D341Med (cell line): ENCODE data around the gene DDX52.
"Not testable (repeated sequence)": the region's sequence is repeated elsewhere in the genome, so short reads cannot be mapped to it uniquely, and the experiment has no call there.

Source experiments
- DNase-seq: peaks from one replicate; pipeline ENCODE4 v3.0.0; 2012; ENCODE audit warnings: low spot score

The DDX52 gene

DNA sequence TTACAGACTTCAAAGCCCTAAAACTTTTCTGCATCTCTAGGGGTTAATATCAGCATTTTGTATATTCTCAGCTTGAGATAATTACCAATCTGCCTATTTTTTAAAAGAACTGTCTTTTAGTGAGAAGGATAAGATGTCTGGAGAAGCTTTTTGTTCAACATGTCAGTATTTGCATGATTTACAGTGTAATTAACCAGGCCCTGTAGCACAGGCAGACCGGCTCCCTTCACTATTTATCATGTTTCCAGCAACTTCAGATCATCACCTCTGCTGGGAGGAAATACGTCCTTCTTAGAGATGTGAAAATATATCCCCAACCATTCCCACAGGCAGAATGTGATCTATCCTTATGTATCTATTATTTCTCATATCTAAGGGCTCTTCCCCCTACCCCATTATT, 8.6 kb upstream of the DDX52 start:
- no peak for DNase-seq

DNA sequence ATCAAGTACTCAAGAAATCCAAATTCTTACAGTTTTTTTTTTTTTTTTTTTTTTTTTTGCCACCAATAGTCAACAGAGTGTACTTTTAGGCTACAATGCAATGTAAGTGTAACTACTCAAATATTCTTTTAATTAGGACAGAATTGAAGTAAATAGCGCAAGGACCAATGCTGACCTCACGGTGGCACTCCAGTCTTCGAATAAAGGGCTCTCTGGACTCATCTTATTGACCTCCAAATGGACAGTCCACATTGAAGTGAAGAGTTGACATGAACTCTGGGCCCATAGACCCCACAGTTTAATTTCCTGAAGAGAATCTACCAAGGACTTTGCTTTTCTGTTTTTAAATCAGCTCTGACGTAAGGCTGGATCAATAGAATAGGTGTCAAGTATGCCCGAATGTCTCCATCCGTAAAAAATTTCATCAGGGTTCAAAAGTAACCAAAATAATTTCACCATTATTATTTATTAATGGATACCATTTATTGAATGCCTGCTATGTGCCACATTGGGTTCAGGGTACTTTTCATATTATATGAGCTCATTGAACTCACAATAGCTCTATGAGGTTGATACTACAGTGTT, 7.3 kb upstream of the DDX52 start:
- DNase-seq, result no peak

DNA sequence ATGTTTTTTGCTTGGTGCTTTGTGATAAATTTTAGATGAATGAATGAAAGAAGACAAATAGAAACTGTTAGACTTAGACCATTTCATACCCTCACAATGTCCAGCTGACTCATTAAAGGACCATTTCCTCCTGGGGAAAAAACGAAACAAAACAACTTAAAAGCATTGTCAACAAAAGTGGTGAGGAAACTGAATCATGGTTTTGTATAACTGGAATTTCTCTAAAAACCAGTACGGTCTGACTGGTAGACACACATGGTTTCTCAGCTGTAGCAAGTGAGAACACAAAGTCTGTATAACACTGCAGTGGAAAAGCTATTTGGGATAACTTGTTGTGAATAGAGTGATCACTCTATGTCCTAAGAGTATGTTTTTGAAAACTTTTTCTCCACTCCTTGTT, 5.3 kb upstream of the DDX52 start:
- DNase-seq, result no peak

DNA sequence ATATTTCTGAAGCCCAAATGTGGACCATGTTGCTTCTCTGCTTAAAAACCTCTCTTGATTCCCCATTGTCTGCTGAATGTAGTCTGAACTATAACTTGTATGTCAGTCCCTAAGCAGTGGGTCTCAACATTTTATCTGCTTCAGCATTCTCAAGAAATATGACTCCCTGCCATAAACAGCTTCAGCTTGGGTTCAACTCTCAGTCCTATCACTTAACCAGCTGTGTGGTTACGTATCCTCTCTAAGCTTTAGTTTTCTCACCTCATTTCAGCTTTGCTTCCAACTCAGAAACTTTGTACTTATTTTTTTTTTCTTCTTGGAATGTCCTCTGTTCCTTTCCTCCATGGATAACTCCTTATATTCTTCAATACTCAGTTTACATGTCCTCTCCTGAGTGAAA, 4.6 kb upstream of the DDX52 start:
- no peak for DNase-seq

DNA sequence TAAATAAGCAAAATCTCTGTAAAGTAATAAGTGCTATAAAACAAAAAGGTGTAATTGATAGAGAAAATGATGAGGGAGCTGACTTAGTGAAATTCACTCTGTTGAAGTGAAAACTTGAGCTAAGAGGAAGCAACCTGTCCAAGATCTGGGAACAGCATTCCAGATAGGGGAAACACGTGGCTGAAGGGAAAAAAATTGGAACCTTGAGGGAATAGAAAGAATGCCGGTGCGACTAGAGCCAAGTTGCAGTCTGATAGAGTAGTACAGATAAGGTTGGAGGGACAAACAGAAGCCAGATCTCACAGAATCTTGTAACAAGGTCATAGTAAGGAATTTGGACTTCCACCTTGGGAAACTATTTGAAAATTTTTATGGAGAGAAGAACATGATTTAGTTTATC, 623 bp upstream of the DDX52 start:
- no peak for DNase-seq

DNA sequence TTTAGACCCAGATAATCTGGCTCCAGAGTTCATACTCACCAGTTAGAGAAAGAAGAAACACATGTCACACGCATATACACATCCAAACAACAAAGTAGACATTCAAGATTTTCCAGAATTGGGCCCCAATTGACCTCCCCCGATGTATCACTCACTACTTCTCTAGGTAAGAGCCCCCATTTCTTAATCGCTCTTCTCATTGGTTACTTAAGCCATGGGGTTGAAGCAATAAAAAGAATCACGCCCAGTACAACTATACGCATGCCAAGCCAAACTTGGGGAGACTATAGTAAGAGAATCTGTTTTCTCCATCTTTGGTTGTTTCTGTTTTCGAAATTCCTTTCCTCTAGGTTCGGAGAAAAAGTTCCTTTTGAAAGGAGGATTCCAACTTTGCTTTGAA, 565 bp downstream of the DDX52 start:
- DNase-seq, result no peak

DNA sequence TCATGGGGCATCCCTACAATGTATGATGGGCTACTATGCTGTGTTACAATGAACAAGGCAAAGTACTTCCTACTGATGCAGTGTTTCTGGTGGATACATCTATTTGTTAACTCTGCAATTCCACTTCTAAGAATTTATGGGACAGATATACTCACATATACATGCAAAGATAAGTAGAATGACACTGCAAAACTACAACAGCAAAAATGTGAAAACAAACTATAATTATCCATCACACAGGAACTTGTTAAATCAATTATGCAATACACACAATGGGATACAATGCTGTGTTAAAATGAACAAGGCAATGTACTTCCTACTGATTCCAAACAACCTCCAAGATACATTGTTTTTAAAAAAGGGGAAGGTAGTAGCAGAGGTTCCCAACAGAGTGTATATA, 3.2 kb downstream of the DDX52 start:
- no peak for DNase-seq

DNA sequence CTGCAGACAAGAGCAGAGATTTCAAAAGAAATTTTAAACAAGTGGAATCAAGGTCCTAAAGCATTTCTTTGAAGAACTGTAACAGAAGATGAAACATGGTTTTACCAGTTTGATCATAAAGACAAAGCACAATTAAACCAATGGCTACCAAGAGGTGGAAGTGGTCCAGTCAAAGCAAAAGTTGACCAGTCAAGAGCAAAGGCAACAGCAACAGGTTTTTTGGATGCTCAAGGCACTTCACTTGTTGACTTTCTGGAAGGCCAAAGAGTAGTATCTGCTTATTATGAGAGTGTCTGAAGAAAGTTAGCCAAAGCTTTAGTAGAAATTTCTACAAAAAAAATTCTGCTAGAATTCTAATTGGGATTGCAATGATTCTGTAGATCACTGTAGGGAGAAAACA, 5.3 kb downstream of the DDX52 start:
- DNase-seq, result no peak

DNA sequence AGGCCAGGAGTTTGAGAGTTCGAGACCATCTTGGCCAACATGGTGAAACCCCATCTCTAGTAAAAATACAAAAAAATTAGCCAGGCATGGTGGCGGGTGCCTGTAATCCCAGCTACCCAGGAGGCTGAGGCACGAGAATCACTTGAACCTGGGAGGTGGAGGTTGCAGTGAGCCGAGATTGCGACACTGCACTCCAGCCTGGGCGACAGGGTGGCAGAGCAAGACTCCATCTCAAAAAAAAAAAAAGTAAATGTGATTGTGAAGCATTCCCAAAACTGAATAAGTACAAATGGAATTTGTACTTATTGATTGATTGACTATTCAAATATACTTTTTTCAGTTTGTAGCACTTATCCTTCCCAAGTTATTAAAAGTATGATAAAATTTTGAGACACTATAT, 26.8 kb downstream of the DDX52 start:
- DNase-seq, result not testable (repeated sequence)

DNA sequence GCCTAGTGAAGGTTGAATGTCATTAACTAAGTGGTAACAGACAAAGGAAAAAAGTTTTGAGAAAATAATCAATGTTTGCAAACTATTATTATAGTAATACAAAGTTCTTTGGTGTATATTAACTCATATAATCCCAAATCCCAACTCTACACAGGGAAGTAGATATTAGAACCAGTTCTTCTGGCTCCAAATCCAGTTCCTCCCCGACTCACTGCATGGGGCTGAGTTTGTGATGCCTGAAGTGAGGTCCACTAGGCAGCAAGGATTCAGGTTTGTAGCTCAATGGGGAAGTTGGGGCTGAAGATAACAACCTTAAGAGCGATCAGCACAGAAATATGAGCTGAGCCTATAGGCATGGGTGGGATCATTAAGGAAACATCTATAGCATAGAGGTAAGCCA, 28.4 kb downstream of the DDX52 start:
- no peak for DNase-seq

DNA sequence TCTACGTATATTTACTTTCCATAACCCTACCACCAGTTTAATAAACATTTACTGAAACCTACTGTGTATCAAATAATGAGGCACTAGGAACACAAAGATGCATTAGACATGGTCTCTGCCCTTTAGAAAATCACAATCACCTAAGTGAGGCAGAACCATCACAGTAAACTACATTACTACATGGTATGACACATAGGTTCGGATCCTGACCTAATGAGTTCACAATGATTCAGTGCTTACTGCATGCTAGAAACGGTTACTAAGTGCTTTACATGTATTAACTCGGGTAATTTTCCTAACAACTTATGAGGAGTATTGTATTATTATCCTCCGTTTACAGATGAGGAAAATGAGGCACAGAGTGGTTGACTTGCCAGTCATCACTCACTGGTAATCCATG, 28.9 kb downstream of the DDX52 start:
- no peak for DNase-seq

DNA sequence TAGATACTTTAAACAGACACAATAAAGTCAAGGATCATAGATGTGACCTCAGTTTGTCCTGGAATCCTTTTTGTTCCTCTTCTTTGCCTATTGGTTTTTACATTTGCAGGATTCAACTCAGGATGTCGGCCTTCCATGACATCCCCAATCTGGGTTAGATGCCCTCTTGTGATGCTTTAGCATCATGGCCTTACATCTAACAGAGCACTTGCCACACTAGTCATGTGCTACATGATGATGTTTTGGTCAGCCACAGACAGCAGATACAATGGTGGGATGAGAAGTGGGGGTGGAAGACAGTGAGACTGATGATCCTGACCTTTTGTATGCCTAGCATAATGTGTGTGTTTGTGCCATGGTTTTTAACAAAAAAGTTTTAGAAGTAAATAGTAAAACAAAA, 32.3 kb downstream of the DDX52 start:
- no peak for DNase-seq

DNA sequence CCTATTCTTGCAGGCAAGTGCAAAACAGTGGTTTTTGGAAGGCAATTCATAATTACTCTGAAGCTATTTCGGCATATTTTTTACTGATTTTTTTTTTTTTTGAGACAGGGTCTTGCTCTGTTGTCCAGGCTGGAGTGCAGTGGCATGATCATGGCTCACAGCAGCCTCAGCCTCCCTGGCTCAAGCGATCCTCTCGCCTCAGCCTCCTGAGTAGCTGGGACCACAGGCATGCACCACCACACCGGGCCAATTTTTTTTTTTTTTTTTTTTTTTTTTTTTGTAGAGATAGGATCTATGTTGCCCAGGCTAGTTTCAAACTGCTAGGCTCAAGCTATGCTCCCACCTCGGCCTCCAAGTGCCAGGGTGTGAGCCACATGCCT, 33.2 kb downstream of the DDX52 start:
- not testable (repeated sequence) for DNase-seq

DNA sequence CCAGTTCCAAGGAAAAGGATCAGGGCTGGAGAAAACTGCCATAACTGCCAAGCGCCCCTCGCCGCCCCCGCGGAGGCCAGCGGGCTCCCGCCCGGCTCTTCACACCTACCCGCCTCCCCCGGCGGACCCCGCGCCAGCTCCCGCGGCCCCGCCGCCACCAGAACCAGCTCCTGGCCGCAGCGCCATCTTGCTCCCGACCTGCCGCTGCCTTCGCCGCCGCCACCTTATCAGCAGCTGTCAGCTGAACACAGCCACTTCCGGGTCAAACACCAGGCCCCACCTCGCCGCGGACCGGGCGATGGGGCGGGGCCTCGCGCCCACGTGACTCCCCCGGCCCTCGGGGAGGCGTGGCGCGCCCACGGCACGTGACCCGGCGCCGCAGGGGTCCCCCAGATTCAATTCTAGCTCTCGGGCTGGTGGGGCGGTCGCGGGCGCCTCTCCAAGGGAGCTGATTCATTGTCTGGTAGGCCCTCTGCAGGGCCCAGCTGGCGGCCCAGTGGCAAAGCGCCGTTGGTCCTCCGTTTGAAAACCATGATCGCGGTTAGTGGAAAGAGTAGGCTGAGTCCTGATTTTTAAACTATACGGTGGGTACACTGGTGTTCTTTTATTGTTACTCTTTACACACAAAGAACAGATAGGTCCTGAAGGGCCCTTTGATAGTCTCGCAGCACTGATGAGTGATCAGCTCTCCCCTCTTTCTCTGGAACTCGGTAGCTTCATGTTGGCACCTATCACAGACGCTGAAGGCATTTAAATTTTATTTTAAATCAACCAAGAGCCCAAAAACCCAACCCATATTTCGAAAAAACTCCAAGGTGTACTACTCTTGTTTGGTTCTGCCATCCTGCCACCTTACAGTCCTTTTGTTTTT, 33.8 kb downstream of the DDX52 start, which contains the start of gene SYNRG:
Gene SYNRG (minus strand): TSS at position 249 of the 871 bp plus-strand sequence. CDS start 63 bp downstream, at position 186.
- DNase-seq, result peak; percentile 100

DNA sequence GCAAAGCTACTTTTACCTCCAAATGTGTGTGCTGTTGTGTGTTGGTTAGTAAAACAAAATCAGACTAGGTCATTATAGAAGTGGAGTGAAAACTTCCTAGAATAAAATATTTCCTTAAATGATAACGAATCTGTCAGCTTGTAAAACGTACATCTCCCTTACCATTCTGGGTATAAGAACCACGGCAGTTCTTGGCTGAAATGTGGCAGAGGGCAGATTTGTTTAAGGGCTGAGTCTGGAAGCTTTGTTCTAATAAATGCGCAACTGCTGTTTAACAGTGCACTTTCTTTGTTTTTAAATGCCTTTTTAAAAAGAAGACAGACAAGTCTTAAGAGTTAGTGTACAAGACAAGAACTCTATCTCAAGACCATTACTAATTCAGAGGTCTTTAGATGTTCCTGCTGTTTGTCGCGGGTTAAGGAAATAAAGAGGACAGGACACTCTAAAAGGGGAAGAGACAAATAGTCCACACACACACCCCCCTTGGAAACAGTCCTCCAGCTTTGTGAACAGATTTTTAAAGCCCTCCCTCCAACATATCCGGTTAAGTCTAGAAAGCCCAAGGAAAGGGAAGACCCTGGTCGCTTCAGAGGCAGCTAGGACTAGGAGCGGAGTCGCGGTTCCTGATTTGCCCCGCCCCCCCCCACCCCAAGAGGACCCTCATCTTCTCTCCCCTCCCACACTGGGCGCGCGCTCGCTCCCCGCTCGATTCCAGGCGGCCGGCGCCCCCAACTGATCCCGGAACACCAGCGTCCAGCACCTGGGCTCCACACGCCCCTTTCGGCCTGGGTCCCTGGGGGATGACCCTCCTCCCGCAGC, 34.7 kb downstream of the DDX52 start:
- DNase-seq, result peak; percentile 26

DNA sequence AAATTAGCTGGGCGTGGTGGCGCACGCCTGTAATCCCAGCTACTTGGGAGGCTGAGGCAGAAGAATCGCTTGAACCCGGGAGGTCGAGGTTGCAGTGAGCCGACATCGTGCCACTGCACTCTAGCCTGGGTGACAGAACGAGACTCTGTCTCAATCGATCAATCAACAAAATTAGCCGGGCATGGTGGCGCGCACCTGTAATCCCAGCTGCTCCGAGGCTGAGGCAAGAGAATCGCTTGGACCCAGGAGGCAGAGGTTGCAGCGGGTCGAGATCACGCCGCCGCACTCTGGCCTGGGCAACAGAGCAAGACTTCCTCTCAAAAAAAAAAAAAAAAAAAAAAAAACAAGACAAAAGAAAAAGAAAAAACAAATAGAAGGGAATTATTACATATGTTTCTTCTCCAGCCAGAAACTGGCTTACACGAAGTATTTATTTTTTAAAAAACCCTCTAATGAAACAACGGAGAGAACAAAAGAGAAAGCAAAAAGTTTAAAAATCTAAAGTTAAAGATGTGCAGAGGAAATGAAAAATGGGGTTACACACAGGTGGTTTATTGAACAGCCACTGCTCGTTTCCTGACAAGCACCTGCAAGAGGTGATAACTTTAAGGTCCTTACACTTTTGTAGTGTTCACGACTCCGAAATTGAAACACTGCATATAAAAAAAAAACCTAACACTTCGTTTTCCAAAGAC, 35.5 kb downstream of the DDX52 start:
- no peak for DNase-seq

DNA sequence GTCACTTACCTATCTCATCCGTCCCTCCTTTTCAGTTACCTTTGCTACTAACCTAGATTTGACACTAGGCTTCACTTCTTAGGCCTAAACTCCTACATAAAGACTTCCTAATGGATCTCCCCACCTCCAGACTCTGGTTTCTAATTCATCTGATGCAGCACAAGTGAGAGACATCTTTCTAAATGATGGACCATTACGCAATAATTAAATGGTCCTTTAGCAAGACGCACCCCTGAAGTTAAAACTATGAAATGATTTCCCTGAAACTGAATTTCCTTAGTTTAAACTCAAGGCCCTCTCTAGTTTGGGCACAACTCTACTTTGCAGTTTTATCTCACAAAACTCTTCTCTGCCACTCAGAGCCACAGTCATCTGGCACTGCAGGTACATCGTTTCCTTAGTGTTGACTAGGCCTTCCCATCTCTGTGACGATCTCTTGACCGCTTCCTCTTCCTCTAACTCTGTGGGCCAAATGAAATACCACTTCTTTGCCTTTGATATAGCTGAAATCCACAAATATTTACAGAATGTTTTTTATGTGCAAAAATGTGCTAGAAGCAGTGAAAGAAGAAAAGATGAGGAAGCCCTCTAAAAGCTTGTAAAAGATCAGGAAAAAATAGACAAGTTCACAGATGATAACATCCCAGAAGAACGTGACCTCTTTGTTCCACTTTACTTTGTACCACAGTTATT, 37.3 kb downstream of the DDX52 start:
- no peak for DNase-seq

DNA sequence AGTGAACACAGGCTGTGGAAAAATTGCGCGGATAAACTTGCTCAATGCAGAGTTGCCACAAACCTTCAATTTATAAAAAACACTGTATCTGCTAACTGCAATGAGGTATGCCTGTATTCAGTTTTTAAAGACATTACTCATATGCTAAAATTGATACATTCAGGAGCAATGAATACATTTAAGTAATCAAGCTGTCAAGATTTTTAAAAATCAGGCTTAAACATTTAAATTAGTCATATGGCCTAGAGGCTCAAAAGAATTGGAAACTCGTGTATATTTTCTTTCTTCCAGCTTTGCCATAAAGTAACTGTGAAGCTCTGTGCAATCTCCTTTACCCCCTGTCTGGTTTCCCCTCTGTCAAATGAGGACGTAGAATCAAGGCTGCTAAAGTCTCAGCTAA, 38.2 kb downstream of the DDX52 start:
- no peak for DNase-seq

DNA sequence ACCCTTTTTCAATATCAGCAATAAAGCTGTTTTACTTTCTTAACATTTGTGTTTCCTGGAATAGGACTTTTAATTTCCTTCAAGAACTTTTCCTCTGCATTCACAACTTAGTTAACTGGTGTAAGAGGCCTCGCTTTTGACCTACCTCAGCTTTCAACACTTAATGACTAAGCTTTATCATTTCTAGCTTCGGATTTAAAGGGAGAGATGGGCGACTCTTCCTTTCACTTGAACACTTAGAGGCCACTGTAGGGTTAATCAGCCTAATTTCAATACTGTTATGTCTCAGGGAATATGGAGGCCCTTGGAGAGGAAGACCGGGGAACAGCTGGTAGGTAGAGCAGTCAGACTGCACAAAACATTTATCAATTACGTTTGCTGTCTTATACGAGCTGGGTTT, 38.7 kb downstream of the DDX52 start:
- no peak for DNase-seq

DNA sequence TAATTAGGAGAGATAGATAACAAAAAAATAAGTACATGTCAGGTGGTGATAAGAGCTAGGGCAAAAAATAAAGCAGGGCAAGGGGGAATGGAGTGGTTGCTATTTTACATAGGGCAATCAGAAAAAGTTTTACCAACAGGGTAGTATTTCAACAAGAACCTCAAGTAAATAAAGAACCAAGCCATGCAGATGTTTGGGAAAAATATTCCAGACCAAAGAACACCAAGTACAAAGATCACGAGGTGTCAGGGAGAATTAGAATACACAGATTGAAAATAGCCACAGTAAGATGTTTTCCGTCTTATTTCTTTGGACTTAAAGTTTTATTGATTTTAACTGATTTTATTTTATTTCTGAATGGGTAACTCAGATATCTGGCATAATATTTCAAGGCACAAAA, 45.1 kb downstream of the DDX52 start:
- no peak for DNase-seq

DNA sequence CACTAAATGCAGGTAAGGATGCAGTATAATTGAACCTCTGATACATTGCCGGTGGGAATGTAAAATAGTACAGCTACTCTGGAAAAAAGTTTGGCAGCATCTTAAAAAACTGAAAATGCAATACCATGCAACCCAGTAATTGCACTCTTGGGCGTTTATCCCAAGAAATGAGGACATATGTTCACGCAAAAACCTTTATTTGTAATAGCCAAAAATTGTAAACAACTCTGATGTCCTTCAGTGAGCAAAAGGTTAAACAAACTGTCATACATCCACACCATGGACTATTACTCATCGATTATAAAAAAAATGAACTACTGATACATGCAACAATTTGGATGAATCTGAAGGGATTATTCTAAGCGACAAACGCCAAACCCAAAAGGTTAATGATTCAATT, 51.0 kb downstream of the DDX52 start:
- DNase-seq, result no peak

DNA sequence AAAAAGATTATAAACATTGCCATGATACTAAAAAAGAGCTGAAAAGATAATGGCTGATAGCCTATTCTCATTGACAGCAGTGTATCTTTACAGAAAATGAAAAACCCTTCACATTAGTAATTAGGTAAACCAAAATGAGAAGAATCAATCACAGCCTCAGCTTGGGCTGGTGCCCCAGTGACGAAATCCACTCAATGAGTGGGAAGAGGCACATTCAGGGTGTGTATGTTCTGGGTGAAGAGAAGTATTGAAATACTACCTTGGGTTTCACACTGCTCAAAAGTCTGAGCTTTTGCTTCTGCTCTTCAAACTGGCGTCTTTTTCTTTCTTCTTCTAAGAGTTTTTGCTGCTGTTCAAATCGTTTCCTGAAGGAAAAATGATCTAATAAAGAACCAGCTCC, 58.2 kb downstream of the DDX52 start:
- no peak for DNase-seq
